ENCODE results near the gene PHTF1.

DNA sequence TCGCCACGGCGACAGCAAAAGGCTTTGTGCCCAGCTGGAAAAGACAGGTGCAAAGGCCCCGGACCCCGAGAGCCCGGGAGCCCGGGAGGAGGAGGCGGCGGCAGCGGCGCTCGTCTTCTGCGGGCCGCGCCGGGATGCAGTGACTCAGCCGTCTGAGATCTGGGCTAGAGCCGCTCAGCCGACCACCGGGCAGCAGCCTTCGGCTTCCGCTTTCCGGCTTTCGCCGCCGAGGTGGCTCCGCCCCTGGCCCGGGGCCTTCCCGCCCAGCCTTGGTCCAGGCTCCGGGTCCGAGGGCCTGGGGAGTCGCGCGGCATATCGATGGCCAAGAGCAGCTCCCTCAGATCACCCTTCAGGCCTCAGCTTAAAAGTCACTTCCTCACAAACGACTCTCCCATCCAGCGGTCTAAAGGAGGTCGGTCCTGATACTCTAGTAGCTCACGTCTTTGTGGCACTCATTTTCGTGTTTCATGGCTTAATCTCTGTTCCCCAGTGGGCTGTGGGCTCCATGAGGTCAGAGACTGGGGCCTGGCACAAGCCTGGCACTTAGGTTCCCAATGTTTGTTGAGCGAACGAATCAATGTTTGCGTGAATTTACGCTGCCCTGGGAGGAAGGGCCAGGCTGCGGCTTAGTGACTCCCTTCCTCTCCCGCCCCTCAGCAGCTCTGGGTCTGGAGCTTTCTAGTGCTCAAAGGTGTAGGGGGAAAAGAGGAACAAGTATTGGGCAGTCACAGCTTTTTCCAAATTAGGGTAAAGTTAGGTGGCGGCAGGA lies at the start of gene PHTF1:
- TF ChIP-seq OSR1 (CRISPR knock-in tag; IDR thresholded peaks at IDR 0.05) (no peak), ESRRG (CRISPR knock-in tag; IDR thresholded peaks at IDR 0.05) (no peak), ZNF70 (CRISPR knock-in tag; IDR thresholded peaks at IDR 0.05) (no peak), ARNTL (CRISPR knock-in tag; IDR thresholded peaks at IDR 0.05; ENCODE audit: borderline replicate concordance, low read depth) (no peak), GLIS3 (CRISPR knock-in tag; IDR thresholded peaks at IDR 0.05) (no peak), RARB (CRISPR knock-in tag; IDR thresholded peaks at IDR 0.05) (no peak), CSDC2 (CRISPR knock-in tag; IDR thresholded peaks at IDR 0.05) (no peak), ZFP30 (CRISPR knock-in tag; IDR thresholded peaks at IDR 0.05) (no peak), TCF4 (CRISPR knock-in tag; IDR thresholded peaks at IDR 0.05; ENCODE audit: borderline replicate concordance) (no peak), ZNF565 (CRISPR knock-in tag; conservative IDR thresholded peaks at IDR 0.05; ENCODE audit: low read depth) (no peak), TOX (CRISPR knock-in tag; IDR thresholded peaks at IDR 0.05; ENCODE audit: borderline replicate concordance) (no peak), PPARA (CRISPR knock-in tag; IDR thresholded peaks at IDR 0.05; ENCODE audit: borderline replicate concordance) (no peak)
- TF ChIP-seq, protein P1, sequence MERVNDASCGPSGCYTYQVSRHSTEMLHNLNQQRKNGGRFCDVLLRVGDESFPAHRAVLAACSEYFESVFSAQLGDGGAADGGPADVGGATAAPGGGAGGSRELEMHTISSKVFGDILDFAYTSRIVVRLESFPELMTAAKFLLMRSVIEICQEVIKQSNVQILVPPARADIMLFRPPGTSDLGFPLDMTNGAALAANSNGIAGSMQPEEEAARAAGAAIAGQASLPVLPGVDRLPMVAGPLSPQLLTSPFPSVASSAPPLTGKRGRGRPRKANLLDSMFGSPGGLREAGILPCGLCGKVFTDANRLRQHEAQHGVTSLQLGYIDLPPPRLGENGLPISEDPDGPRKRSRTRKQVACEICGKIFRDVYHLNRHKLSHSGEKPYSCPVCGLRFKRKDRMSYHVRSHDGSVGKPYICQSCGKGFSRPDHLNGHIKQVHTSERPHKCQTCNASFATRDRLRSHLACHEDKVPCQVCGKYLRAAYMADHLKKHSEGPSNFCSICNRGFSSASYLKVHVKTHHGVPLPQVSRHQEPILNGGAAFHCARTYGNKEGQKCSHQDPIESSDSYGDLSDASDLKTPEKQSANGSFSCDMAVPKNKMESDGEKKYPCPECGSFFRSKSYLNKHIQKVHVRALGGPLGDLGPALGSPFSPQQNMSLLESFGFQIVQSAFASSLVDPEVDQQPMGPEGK (CRISPR knock-in tag; IDR thresholded peaks at IDR 0.05; ENCODE audit: borderline replicate concordance): no peak
- TF ChIP-seq, protein P2, sequence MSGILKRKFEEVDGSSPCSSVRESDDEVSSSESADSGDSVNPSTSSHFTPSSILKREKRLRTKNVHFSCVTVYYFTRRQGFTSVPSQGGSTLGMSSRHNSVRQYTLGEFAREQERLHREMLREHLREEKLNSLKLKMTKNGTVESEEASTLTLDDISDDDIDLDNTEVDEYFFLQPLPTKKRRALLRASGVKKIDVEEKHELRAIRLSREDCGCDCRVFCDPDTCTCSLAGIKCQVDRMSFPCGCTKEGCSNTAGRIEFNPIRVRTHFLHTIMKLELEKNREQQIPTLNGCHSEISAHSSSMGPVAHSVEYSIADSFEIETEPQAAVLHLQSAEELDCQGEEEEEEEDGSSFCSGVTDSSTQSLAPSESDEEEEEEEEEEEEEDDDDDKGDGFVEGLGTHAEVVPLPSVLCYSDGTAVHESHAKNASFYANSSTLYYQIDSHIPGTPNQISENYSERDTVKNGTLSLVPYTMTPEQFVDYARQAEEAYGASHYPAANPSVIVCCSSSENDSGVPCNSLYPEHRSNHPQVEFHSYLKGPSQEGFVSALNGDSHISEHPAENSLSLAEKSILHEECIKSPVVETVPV (CRISPR knock-in tag; IDR thresholded peaks at IDR 0.05): no peak
